ENCODE measurements around the gene PHETA1.

Gene PHETA1

DNA sequence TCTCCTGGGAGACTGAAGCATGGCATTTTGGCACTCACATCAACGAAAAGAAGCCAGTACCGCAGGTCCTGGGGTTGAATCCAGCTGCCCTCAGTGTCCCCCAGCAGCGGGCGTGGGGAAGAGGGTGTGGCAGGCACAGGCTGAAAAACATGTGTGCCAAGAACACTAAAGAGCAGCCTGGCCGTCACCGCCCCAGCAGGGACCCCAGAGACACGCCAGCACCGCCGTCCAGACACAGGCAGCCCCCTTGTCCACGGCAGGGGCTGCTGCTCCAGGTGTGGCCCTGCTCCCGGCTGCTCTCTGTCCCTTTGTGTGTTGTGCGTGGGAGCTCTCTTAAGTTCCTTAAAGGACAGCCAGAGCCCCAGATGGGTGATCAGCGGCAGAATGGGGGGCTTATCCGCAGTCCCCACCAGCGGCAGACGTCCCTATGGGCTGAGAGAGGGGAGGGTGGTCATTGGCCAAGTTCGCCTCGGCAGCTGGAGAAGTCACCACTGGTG, 556 bp downstream of the PHETA1 start:
- peak; percentile 34 for DNase-seq

DNA sequence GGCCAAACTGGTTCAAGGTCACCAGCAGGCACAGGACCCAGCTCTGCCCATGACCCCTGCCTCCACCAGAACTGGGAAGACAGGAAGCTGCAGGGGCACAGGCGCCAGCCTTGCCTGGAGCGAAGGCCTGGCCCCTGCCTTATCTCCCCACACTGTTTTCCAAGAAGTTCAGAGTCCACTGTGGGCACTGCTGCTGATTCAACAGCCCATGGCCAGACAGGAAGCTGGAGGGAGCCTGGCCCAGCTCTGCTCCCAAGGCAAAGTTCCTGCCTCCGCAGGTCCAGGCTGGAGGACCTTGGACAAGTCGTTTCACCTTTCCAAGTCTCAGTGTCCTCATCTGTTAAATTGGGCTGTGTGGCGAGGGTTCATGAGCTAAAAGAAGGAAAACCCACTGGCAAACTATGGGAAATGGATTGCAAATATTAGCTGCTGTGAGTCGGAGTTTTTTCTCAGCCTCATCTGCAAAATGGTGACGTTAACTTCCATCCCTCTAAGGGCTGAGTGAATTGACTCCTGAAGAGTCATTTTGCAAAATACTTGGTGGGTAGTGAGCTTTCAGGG, 1.2 kb downstream of the PHETA1 start:
- peak; percentile 21 for DNase-seq

DNA sequence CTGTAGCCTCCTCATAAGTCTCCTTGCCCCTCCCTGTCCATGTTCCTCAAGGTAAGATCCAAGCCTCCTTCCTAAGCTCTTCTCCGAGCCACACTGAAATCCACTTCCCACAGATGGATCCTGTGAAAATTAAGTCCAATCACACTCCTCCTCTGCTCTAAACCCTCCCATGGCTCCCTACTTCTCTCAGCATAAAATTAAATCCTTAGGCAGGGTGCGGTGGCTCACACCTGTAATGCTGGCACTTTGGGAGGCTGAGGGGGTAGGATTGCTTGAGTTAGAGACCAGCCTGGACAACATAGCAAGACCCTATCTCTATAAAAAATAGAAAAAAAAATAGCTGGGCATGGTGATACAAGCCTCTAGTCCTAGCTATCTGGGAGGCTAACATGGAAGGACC, 2.3 kb downstream of the PHETA1 start:
- no peak for DNase-seq

DNA sequence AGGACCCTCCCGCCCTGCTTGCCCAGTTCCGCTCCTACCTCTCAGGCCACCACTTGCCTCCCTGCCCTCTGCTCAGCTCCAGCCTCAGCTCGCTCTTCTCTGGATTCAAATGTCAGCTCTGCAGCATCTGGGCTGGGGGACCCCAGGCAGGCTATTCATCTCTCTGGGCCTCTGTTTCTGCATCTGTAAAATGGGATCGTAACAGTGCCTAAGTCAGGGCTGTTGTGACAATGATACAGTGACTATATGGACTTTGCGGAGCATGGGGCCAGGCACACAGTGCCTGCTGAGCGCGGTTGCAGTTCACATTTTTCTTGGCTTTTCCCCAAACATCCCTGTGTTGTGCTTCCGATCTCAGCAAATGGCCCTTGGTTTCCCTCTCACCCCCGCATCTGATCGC, 2.8 kb downstream of the PHETA1 start:
- DNase-seq = no peak

DNA sequence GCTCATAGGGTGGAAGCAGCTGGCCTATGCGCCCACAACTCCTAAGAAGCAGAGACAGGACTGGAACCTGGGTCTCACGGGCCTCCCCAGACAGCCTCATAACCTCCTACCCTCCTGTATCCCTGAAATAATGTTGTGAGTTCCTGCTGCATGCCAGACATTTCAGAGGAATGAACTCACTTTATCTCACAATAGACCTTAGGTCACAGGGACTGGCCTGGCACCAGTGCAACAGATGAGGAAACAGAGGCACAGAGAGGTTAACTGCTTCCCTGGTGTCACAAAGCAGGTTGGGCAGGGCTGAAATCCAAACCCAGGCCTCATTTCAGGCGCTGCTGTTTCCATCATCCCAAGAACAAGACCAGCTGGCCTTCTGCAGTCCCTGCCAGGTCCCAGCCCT, 5.3 kb downstream of the PHETA1 start:
- DNase-seq = no peak

DNA sequence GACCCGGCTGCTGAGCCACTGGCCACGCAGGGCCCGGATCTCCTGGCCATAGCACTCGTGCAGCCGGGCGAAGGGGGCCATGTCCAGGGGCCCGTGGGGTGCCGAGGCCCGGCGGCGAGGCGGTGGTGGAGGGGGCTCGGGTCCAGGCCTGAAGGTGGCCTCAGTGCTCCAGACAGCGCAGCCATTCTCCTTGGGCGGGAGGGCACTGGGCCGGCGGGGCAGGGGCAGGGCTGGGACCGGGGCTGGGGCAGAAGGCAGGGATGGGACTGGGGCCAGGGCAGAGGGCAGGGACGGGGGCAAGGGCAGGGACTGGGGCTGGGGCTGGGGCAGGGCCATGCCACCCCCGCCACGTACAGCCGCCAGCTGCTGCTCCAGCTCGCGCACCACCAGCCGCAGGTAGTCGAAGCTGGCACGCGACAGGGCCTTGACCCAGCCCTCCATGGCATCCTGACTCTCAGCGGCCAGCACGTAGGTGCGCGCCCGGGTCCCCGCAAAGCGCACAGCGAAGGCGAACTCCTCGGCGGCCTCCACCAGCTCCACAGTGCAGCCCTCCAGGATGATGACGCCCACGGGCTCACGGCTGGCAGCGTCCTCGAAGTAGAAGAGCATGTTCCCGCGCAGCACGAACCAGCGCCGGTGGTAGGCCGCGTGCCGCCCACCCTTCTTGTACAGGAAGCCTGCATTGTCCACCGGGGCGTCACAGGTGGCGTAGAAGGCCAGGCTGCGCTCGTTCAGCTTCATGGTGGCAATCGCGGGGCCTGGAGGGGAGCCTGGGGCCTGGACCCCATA, 6.0 kb downstream of the PHETA1 start:
- DNase-seq = no peak

DNA sequence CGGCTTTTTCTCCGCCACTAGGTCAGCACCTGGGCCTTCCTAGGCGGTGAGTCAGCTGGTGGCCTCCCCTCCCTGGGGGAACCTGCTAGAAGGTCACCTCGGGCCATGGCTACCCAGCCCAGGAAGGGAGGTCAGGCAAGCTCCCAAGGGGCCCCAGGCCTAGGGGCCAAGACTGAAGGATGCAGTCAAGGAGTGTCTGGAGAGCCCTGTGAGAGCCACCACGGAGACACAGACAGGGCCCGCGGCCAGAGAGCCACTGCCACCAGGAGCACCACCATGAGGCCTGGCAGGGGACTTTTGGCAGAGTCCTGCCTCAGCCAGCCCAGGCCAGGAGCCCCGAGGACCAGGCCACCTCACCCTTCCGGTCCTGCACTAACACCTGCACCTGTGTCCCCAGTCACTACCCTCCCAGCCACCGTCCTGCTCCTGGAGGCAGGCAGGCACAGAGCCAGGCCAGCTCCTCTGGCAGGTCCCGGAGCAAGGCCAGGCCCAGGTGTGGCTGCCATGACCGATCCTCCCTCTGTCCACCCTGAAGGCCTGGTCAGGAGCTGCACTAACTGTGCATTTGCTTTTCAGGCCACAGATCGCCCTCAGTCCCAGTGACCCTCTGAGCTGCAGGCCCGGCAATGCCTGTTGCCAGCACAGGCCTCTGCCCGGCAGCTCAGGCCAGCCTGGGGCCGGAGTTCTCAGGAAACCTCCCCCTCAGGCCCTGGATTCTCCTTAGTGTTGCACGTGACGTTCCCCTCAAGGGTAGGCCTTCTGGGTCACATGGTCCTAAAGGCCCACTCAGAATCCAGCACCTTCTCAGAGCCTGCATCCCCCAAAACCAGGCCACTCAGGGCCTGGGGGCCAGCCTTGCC, 6.9 kb downstream of the PHETA1 start:
- DNase-seq = no peak

DNA sequence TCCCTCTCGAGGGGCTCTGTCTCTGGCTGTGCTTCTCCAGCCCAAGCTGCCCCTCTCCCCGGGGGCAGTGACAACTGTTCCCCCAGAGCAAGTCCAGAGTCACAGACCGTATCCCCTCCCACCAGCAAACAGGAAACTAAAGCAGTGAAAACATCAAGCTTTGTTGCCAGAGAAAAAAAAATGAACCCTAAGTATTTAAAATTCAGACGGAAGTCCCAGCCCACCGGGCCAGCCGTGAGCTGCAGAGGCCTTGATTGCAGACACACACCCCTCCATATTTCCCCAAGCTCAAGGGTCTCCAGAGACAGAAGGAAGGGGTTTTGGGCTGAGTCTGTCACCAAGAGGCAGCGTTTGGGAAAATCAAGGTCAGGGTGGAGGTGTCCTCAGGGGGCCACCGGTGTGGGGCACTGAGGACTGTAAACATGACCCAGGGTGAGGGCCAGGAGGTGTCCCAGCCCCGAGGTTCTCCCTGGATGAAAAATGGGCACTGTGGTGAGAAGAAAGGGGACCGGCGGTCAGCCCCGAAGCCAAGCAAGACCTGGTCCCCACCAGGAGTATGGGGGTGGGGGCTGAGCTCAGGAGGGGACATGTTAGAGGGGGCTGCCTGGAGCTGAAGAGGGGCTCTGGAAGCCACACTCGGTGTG, 7.7 kb downstream of the PHETA1 start:
- no peak for DNase-seq

DNA sequence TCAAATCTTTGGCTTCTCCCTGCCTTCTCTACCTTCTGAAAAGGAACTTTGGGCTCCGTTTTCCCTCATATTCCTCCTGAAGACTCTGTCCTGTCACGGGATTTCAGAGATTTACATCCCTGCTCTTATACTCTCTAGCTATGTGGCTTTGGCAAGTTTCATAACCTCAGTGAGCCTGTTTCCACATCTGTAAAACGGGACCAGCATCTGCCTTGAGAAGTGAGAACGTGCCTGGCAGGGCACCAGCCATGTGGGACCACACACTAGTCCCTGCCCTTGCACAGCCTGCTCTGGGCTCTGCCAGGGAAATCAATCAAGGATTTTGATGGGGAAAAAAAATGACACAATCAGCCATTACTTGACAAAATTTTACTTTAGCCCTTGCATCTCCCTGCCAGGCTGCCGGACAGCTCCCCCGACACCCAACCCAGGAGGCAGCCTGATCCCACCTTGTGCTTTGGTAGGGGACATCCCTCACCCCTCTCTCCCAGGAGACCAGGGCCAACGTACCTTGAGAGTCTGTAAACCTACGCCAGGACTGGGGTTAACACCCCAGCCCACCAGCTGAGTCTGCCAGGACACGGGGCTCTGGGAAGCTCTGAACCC, 8.5 kb downstream of the PHETA1 start:
- DNase-seq = no peak

DNA sequence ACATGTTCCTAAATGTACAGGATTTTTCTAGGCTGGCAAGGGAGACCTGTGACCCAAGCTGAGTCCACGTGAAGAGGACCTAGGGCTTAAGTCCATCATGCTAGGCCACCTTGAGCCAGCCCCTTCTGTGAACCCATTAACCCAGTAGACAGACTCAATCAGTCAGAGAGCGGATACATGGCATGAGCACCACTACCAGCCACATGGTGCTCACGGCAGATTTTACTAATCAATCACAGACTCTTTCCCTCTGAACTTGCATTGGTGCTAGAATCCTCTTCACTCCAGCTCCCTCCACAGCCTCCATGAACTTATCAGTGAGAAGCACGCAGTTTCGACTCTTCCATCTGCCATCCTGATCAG, 9.0 kb downstream of the PHETA1 start:
- peak; percentile 8 for DNase-seq

DNA sequence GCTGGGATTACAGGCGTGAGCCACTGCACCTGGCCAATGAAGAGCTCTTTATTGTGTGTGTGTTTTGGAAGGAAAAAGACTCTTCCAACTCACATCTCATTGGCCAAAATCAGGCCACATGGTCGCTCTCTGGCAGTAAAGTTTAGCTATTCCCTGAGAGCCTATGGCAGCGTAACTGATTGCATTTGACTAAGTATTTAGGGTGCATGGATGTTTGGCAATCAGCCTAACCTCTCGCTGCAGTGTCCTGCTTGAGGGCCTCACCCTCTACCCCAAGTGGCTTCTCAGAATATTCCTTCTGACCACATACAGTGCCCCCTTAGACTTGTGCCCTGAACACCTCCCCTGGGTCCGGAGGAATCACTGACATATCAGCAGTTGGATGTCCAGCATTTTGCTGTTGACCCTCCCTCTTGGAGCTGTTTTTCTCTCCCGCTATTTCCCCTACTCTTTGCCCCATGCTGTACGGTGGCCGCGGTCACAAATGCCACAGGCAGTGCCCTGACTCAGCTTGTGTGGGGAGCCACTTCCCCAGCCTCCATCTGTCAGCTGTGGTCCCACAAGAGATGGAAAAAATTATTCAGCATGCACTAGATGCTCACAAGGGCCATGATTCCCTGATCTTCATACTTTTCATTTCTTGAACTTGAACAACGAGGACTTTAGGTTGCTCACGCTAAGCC, 9.5 kb downstream of the PHETA1 start:
- DNase-seq = peak; percentile 72

DNA sequence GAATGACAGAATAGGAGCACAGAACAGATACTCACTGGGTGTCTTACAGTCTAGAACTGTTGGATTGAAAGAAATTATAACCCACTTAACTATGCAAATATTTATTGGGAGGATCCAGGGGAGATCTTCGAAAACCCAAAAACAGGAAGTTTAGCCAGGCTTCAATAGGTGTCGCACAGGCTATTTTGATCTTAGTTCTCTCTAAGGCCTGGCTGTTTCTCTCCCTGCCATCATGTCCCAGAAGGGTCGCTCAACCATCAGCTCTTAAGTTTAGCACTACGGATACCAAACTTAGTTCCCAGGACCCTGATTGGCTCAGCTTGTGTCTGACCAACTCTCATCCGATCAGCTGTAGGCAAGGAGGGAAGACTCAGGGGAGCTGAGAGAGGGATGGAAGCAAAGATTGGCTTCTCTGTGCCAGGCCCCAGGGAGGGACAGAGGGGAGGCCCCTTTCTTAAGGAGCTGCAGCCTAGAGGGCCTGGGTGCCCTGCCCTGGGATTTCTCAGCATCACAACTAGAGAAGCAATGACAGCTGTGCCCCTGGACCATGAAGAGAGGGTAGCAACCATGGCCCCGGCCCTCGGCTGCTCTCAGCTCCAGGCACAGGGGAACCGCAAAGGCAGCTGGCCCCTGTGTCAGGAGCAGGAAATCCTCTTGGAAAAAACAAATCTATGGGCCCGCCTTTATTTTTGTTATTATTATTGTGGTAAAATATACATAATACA, 13.5 kb downstream of the PHETA1 start:
- no peak for DNase-seq

DNA sequence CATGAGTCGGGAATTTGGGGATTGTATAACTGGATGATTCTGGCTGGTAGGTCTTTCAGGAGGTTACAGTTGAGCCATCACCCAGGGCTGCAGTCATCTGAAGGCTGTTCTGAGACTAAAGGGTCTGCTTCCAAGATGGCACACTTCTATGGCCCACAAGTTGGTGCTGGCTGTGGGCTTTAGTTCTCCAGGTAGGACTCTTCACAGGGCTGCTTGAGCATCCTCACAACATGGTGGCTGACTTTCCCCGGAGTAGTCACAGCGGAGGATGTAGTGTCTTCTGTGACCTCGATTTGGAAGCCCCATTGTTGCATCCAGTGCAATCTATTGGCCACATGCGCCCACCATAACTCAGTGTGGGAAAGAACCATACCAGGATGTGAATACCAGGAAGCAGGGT, 14.4 kb downstream of the PHETA1 start:
- no peak for DNase-seq

DNA sequence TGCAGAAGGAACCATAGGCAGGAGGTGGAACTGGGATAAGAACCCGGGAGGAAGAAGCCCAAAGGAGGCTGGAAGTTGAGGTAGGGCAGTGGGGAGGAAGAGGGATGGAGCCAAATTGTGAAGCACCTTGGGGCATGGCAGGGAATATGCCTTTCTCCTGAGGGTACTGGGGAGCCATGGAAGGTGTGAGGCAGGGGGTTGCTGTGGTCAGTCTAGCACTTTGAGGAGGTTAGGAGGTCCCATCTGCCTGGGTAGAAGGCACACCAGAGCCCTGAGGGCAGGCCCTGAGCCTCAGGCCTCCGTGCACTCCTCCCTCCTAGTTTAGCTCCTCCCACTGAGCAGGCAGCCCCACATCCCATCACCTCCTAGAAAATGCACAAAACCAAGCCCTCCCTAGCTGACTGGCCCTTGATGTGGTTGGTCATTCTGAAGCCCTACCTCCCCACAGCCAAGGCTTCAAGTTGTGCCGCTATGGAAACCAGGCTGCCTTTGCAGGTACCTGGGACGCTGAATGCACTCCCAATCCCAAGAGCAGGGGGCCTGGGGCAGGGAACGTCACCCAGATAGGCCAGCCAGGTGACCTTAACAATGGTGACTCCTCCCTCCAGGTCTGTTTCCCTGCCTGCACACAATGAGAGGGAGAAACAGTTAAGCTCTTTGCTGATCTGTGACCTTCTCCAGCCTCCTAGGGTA, 15.1 kb downstream of the PHETA1 start:
- DNase-seq = no peak

DNA sequence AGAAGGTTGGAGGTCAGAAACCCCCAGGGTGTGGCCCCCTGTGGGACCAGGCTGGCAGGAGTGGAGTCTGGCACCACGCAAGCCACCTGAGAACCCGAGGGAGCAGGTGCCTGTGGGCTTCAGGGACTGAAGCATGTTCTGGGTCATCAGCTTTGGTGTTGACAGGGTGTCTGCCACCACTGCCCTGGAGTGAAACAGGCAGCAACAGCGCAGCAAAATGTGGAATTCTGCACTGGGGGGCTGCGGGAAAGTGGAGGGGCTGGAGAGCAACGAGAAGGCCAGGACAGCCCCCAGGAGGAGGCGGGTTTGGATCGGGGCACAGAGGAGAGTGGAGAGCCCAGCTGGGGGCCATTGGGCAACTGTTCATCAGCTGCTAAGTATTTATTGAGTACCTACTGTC, 15.9 kb downstream of the PHETA1 start:
- DNase-seq = no peak

DNA sequence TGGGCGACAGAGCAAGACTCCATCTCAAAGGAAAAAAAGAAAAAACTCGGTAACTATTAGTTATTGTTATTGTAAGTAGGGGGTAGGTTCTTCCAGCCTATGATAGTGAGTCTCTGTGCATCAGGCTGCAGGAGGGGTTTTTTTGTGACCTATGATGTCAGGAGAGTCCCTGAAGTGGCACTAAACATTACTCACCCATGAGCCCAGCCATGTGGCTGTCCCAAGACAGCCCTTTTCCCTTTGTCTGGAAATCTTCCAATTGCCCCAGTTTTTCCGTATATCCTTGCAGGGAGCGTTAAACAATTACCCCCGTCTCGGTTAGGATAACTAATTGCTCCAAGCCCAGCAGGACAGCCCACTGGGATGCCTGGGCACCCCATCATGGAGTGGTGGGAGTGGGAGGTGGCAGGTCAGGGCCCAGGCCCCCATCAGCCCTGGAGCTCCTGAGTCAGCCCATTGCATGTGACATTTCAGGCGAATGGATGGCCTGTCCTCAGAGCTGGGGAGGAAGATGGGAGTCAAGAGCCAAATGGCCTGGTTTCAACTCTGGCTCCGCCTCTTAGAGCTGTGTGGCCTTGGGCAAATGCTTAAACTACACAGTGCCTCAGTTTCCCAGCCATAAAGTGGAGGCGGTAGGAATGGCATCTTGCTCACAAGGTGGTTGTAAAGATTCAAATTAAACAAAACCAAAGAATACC, 16.4 kb downstream of the PHETA1 start:
- DNase-seq = no peak

DNA sequence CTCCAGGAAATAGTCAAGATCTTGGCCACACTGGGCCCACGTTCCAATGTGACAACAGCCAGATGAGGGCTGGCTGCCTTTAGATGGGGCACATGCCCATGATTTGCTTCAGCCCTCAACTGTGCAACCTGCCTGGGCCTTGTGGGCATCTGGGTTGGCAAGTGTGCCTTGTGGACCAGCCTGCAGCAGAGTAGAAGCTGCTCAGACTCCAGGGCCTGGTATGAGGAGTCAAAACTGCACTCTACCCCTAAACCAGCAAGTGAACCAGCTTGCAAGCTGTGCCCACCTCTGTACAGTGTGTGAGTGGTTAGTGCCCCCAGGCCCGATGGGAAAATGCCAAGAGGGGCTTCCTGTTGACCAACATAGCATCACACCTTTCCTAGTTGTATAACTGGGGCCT, 17.9 kb downstream of the PHETA1 start:
- no peak for DNase-seq

DNA sequence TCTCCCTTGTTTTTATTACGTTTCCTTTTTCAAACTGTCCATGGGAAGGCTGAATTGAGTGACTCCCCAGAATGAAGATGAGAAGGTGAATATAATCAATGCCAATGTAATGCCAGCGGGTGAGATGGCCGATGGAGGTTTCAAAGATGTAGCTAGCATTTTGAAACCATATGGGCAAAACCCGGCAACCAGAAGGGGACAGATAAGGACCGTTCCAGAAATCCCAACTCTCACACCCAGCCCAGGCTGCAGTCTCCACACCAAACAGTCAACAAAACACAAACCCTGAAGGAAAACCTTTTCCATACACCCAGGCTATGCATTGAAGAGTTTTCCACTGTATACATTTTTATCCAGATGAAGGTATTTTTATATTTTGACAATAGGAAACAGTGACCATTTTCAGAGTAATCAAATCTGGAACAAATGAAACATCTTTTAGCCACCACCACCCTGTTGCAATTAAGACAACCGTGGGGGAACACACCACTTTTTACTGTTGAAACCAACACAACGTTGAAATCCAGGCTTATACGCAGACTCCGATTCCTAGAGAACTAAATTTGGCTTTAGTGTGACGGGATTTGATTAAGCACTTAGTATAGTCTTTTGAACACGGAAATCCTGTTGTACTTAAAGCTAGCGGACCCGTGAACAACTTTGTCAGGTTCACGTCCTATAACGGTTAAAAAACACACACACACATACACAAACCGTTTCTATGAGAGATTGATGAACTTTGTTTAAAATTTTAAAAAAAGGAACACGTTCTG, 19.0 kb downstream of the PHETA1 start:
- DNase-seq = no peak

DNA sequence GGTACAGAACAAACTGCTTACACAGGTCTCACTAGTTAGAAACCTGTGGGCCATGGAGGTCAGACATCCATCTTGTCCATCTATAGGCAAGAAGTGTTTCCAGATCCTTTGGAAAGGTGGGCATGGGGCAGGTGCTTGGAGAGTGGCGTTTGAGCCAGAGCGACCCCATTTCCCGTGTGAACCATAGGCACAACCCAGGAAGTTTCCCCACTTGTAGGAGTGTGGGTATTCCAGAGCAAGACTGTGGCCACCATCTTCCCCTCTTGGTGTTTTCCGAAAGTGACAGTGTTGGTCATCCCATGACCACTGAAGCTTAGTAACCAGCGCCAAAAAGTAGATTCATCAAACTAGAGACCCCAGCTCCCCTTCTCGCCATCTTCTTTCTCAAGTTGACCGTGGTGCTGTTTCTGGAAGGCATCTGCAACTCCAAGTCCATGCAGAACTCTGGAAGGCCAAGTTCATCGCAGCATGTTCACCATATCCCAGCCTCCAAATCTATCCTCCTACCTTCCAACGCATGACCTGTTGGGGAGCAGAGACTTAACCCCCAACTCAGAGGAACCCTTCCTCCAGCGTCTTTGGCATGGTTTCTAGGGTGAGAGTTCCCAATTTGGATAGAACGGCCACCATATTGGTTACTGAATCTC, 19.7 kb downstream of the PHETA1 start:
- no peak for DNase-seq

Data from hematopoietic multipotent progenitor cell treated with erythropoietin and hydrocortisone succinate and interleukin-3 and kit ligand, for 6 days (in vitro differentiated cells).